MM.1S (cell line): ENCODE measurements around the gene IFT27.

Experiments used
- DNase-seq: peaks from one replicate; pipeline ENCODE4 v3.0.0-alpha.2; 2015
- H2AFZ ChIP-seq: fragments of 300-600 bp; sonication (generic); 2 replicates; pipeline ENCODE4 v1.6.0; 2016; ENCODE audit warnings: antibody characterized with exemption, low read length
- H3F3A ChIP-seq: fragments of 300-600 bp; sonication (generic); 2 replicates; pipeline ENCODE4 v1.6.1; 2016; ENCODE audit warnings: mild to moderate bottlenecking, antibody characterized with exemption, low read length, moderate library complexity, mixed read lengths; ENCODE audit not compliant: insufficient read depth
- H3K27ac ChIP-seq: fragments of 300-600 bp; sonication (generic); 2 replicates; pipeline ENCODE4 v1.5.1; 2016; ENCODE audit warnings: mild to moderate bottlenecking, low read length
- H3K27me3 ChIP-seq: fragments of 300-600 bp; sonication (generic); replicated peaks from 2 replicates; pipeline ENCODE4 v1.6.0; 2016; ENCODE audit warnings: low read length; ENCODE audit not compliant: insufficient read depth
- H3K36me3 ChIP-seq: fragments of 300-600 bp; sonication (generic); replicated peaks from 2 replicates; pipeline ENCODE4 v1.6.1; 2016; ENCODE audit warnings: mild to moderate bottlenecking, low read length, mixed read lengths; ENCODE audit not compliant: insufficient read depth
- H3K4me1 ChIP-seq: fragments of 300-600 bp; sonication (generic); 2 replicates; pipeline ENCODE4 v1.6.1; 2016; ENCODE audit warnings: low read length, mixed read lengths
- H3K4me2 ChIP-seq: fragments of 300-600 bp; sonication (generic); 2 replicates; pipeline ENCODE4 v1.6.0; 2016; ENCODE audit warnings: low read depth, low read length
- H3K4me3 ChIP-seq: fragments of 300-600 bp; sonication (generic); 2 replicates; pipeline ENCODE4 v1.5.1; 2016; ENCODE audit warnings: low read length, mixed read lengths
- H3K79me2 ChIP-seq: fragments of 300-600 bp; sonication (generic); 2 replicates; pipeline ENCODE4 v1.6.1; 2016; ENCODE audit warnings: mixed run types, low read length, mixed read lengths
- H3K9ac ChIP-seq: fragments of 300-600 bp; sonication (generic); 2 replicates; pipeline ENCODE4 v1.6.1; 2016; ENCODE audit warnings: low read length, mixed read lengths
- H3K9me2 ChIP-seq: fragments of 300-600 bp; sonication (generic); replicated peaks from 2 replicates; pipeline ENCODE4 v1.6.1; 2016; ENCODE audit warnings: mild to moderate bottlenecking, low read length, mixed read lengths; ENCODE audit not compliant: insufficient read depth
- H3K9me3 ChIP-seq: fragments of 300-600 bp; sonication (generic); replicated peaks from 2 replicates; pipeline ENCODE4 v1.6.1; 2016; ENCODE audit warnings: mild to moderate bottlenecking, low read length, mixed read lengths; ENCODE audit not compliant: insufficient read depth
- H4K20me1 ChIP-seq: fragments of 300-600 bp; sonication (generic); 2 replicates; pipeline ENCODE4 v1.6.1; 2016; ENCODE audit warnings: mild to moderate bottlenecking, low read length, moderate library complexity, mixed read lengths; ENCODE audit not compliant: insufficient read depth
- CTCF ChIP-seq: fragments of 300-600 bp; sonication (generic); IDR thresholded peaks from 2 replicates; pipeline ENCODE4 v1.5.1; 2016; ENCODE audit warnings: antibody characterized with exemption, low read length, mixed read lengths
- EZH2 ChIP-seq: fragments of 300-600 bp; sonication (generic); optimal IDR thresholded peaks from 2 replicates; pipeline ENCODE3; 2017; ENCODE audit warnings: low read depth, mild to moderate bottlenecking, antibody characterized with exemption, low read length, mixed read lengths
- EZH2phosphoT487 ChIP-seq: fragments of 300-600 bp; sonication (generic); IDR thresholded peaks from 2 replicates; pipeline ENCODE4 v1.6.1; 2018; ENCODE audit warnings: antibody characterized with exemption, low read length

IFT27 gene

GRCh38 chr22:36815558-36816338 is 39.8 kb upstream of the IFT27 start:
- H3K79me2 ChIP-seq = no peaks in the 10 kb centered on the region
- peaks cover 59% of the 10 kb centered on the region for H3K27me3 ChIP-seq
- no peak overlapping the region for H2AFZ ChIP-seq
- no peaks in the 10 kb centered on the region for H4K20me1 ChIP-seq
- no peaks in the 10 kb centered on the region for H3F3A ChIP-seq
- H3K27ac ChIP-seq = no peak overlapping the region
- no peaks in the 10 kb centered on the region for H3K9me3 ChIP-seq
- H3K4me3 ChIP-seq = no peak overlapping the region
- H3K36me3 ChIP-seq = no peaks in the 10 kb centered on the region
- no peaks in the 10 kb centered on the region for H3K4me1 ChIP-seq
- TF ChIP-seq CTCF (no peak), EZH2 (no peak), EZH2phosphoT487 (no peak)
- no peak overlapping the region for H3K9ac ChIP-seq
- H3K9me2 ChIP-seq = no peaks in the 10 kb centered on the region
- H3K4me2 ChIP-seq = no peak overlapping the region
- no peak for DNase-seq

- H3K36me3 ChIP-seq = no peaks in the 10 kb centered on the region
- H3K4me2 ChIP-seq = no peak overlapping the region
- H3K9me2 ChIP-seq = no peaks in the 10 kb centered on the region
- no peaks in the 10 kb centered on the region for H4K20me1 ChIP-seq
- no peak overlapping the region for H3K4me3 ChIP-seq
- H3K9ac ChIP-seq = no peak overlapping the region
- no peak overlapping the region for H2AFZ ChIP-seq
- DNase-seq = no peak
- H3K27ac ChIP-seq = no peak overlapping the region
- H3K9me3 ChIP-seq = no peaks in the 10 kb centered on the region
- H3K79me2 ChIP-seq = no peaks in the 10 kb centered on the region
- TF ChIP-seq EZH2 (no peak), EZH2phosphoT487 (no peak), CTCF (no peak)
- H3F3A ChIP-seq = no peaks in the 10 kb centered on the region
- no peaks in the 10 kb centered on the region for H3K4me1 ChIP-seq
- H3K27me3 ChIP-seq = peaks cover 53% of the 10 kb centered on the region
Observed at GRCh38 chr22:36814801-36815200, 38.9 kb upstream of the IFT27 start.

GRCh38 chr22:36811094-36811800 is 35.3 kb upstream of the IFT27 start:
- no peak overlapping the region for H2AFZ ChIP-seq
- H3K9me3 ChIP-seq = no peaks in the 10 kb centered on the region
- TF ChIP-seq EZH2 = no peak
- no peak for TF ChIP-seq CTCF
- no peak for TF ChIP-seq EZH2phosphoT487
- no peaks in the 10 kb centered on the region for H3K9me2 ChIP-seq
- no peaks in the 10 kb centered on the region for H4K20me1 ChIP-seq
- no peaks in the 10 kb centered on the region for H3K36me3 ChIP-seq
- no peak overlapping the region for H3K4me2 ChIP-seq
- no peak for DNase-seq
- no peak overlapping the region for H3K9ac ChIP-seq
- H3K4me1 ChIP-seq = peaks cover 5% of the 10 kb centered on the region; the same call in 1 of the 2 replicates
- H3K4me3 ChIP-seq = no peak overlapping the region
- H3K27me3 ChIP-seq = peaks cover 25% of the 10 kb centered on the region
- H3F3A ChIP-seq = 0 out of 2 replicates have a peak, but pooled peaks cover 5% of the 10 kb centered on the region
- H3K79me2 ChIP-seq = no peaks in the 10 kb centered on the region
- no peak overlapping the region for H3K27ac ChIP-seq
